Tibial nerve (tissue), 4 donors: ENCODE data around the gene CGB2.

ENCODE experiments used
- CTCF ChIP-seq, 5 experiments: fragments of 200-600 bp in 3 of 5; fragments of 450-650 bp in 2 of 5; sonication (generic) in 3 of 5; IDR thresholded peaks; one replicate each; pipeline ENCODE4 v1.5.1; 2016 to 2019; ENCODE audit warnings: antibody characterized with exemption in 5 of 5, mild to moderate bottlenecking in 3 of 5, moderate library complexity in 2 of 5
- EP300 ChIP-seq, 2 donors: sonication (generic); formaldehyde crosslinking; IDR thresholded peaks; one replicate each; pipeline ENCODE4 v1.6.1; 2017; ENCODE audit warnings: antibody characterized with exemption in 2 of 2, mild to moderate bottlenecking in 1 of 2
- POLR2A ChIP-seq, 2 donors: fragments of 450-650 bp; IDR thresholded peaks; one replicate each; pipeline ENCODE4 v1.6.1; 2017; ENCODE audit warnings: antibody characterized with exemption in 2 of 2, mild to moderate bottlenecking in 2 of 2, moderate library complexity in 2 of 2

- TF ChIP-seq CTCF (IDR thresholded peaks at IDR 0.05) (no peak), POLR2A (IDR thresholded peaks at IDR 0.05) (no peak), EP300 (IDR thresholded peaks at IDR 0.05) (no peak)
These were observed 29.8 kb downstream of the CGB2 start for GRCh38 chr19:49061445-49061844.
